GM12864 (cell line): ENCODE measurements around the gene PRDM8.

ENCODE experiments used
- DNase-seq: peaks from one replicate; pipeline ENCODE4 v3.0.0-alpha.2; 2011; ENCODE audit warnings: low read depth
- H3K4me3 ChIP-seq: 2 replicates; pipeline ENCODE4 v1.5.1; 2011; ENCODE audit warnings: mild to moderate bottlenecking, low read depth, low read length, control low read depth
- CTCF ChIP-seq: IDR thresholded peaks from 2 replicates; pipeline ENCODE4 v1.5.1; 2011; ENCODE audit warnings: low read depth, mild to moderate bottlenecking, moderate library complexity, low read length, control low read depth, inconsistent platforms; ENCODE audit errors: missing control alignments

PRDM8 gene

GRCh38 chr4:80196922-80197573, at the start of gene PRDM8:
Gene PRDM8, plus strand, starts transcription at chr4:80197503. Its CDS starts 2,578 bp downstream, at chr4:80200081.
- no peak for DNase-seq
- no peak within 1 kb of the TSS for H3K4me3 ChIP-seq
- TF ChIP-seq CTCF = no peak

- DNase-seq = no peak
- TF ChIP-seq CTCF = no peak
- no peak overlapping the region for H3K4me3 ChIP-seq
Measured at GRCh38 chr4:80150387-80151180, 46.7 kb upstream of the PRDM8 start.

GRCh38 chr4:80151981-80152380, 45.3 kb upstream of the PRDM8 start:
- TF ChIP-seq CTCF = no peak
- no peak overlapping the region for H3K4me3 ChIP-seq
- no peak for DNase-seq

- no peak for TF ChIP-seq CTCF
- DNase-seq = no peak
- H3K4me3 ChIP-seq = no peak overlapping the region
Measured at GRCh38 chr4:80153874-80154544, 43.3 kb upstream of the PRDM8 start.

- H3K4me3 ChIP-seq = no peak overlapping the region
- no peak for DNase-seq
- no peak for TF ChIP-seq CTCF
Measured at GRCh38 chr4:80154545-80154933, 42.8 kb upstream of the PRDM8 start.

GRCh38 chr4:80155316-80155982, 41.9 kb upstream of the PRDM8 start:
- TF ChIP-seq CTCF = no peak
- H3K4me3 ChIP-seq = no peak overlapping the region
- no peak for DNase-seq
